ENCODE data around the gene SNX5. TPM values are rescaled to one million over a fixed set of nuclear protein-coding genes. Genes with fewer than 3 reads are reported as not detected.

Gene SNX5
- polyA plus RNA-seq, 1 donor (not counting 4 experiments of a cell fraction or from before 2014, with no cell fraction given) = 187 TPM

DNA sequence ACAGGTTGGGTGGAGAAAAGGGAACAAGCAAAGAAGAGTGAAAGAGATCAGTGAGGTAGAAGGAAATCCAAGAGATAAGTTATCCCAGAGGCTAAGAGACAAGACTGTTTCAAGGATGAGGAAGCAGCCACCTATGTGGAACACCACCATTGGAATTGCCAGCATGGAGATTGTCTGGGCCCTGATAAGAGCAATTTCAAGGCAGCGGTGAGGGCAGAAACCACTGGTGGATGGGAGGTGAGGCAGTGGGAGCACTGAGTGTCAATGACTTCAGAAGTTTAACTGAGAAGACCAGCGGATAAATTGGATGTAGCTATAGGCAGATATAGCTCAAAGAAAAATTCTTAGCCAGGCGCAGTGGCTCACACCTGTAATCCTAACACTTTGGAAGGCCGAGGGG is 56.7 kb downstream of the SNX5 start:
- dilution Hi-C loops (cut with MboI; ENCODE audit: extremely low pct_ligation_motif_present, low sequenced_read_pairs) = no loop called here
- H3K79me2 ChIP-seq (ENCODE audit: control insufficient read depth, insufficient read depth, low read length) = no peaks in the 10 kb centered on the region
- H3K4me3 ChIP-seq (ENCODE audit: control insufficient read depth in 2 of 3, extremely low read depth in 1 of 3, insufficient read depth in 2 of 3, low read depth in 1 of 3, low read length in 3 of 3) = no peak overlapping the region
- TF ChIP-seq EZH2 (IDR thresholded peaks at IDR 0.05; ENCODE audit: low read length) (no peak), CTCF (optimal IDR thresholded peaks at IDR 0.05 in 1 of 3, IDR thresholded peaks at IDR 0.05 in 1 of 3, conservative IDR thresholded peaks at IDR 0.05 in 1 of 3; ENCODE audit: extremely low read depth in 1 of 3, insufficient read depth in 2 of 3, low read length in 3 of 3) (no peak)
- H3K9ac ChIP-seq (ENCODE audit: control insufficient read depth, extremely low read depth, insufficient read depth, low read length) = no peak overlapping the region
- H3K4me1 ChIP-seq (ENCODE audit: control insufficient read depth, extremely low read depth, insufficient read depth, low read length) = no peaks in the 10 kb centered on the region
- no peaks in the 10 kb centered on the region for H3K36me3 ChIP-seq (ENCODE audit: control insufficient read depth in 2 of 2, extremely low read depth in 1 of 2, insufficient read depth in 2 of 2, low read length in 2 of 2)
- no peaks in the 10 kb centered on the region for H3K9me3 ChIP-seq (ENCODE audit: control insufficient read depth, low read depth, low read length)
- DNase-seq (ENCODE audit: low read depth, low spot score) = no peak
- peaks cover 4% of the 10 kb centered on the region for H3K27me3 ChIP-seq (ENCODE audit: control insufficient read depth, extremely low read depth, insufficient read depth, low read length)
- H4K20me1 ChIP-seq (ENCODE audit: control insufficient read depth, extremely low read depth, insufficient read depth, low read length) = no peaks in the 10 kb centered on the region
- no peak for FAIRE-seq
- no peak overlapping the region for H3K4me2 ChIP-seq (ENCODE audit: control insufficient read depth, extremely low read depth, insufficient read depth, low read depth, low read length)
- no peak overlapping the region for H3K27ac ChIP-seq (ENCODE audit: control insufficient read depth, insufficient read depth, low read length)
- no peak overlapping the region for H2AFZ ChIP-seq (ENCODE audit: control insufficient read depth, low read length)
- H3K9me1 ChIP-seq (ENCODE audit: control insufficient read depth, extremely low read depth, insufficient read depth, low read length) = no peaks in the 10 kb centered on the region

- TF ChIP-seq CTCF (optimal IDR thresholded peaks at IDR 0.05 in 1 of 3, IDR thresholded peaks at IDR 0.05 in 1 of 3, conservative IDR thresholded peaks at IDR 0.05 in 1 of 3; ENCODE audit: extremely low read depth in 1 of 3, insufficient read depth in 2 of 3, low read length in 3 of 3) (no peak), EZH2 (IDR thresholded peaks at IDR 0.05; ENCODE audit: low read length) (no peak)
- FAIRE-seq (no peak), DNase-seq (ENCODE audit: low read depth, low spot score) (no peak)
- peaks cover 4% of the 10 kb centered on the region for H3K27me3 ChIP-seq (ENCODE audit: control insufficient read depth, extremely low read depth, insufficient read depth, low read length)
- H2AFZ ChIP-seq (ENCODE audit: control insufficient read depth, low read length) = no peak overlapping the region
- no peaks in the 10 kb centered on the region for H3K4me1 ChIP-seq (ENCODE audit: control insufficient read depth, extremely low read depth, insufficient read depth, low read length)
- no peaks in the 10 kb centered on the region for H3K9me1 ChIP-seq (ENCODE audit: control insufficient read depth, extremely low read depth, insufficient read depth, low read length)
- H3K4me3 ChIP-seq (ENCODE audit: control insufficient read depth in 2 of 3, extremely low read depth in 1 of 3, insufficient read depth in 2 of 3, low read depth in 1 of 3, low read length in 3 of 3) = no peak overlapping the region
- no peaks in the 10 kb centered on the region for H3K79me2 ChIP-seq (ENCODE audit: control insufficient read depth, insufficient read depth, low read length)
- dilution Hi-C loops (cut with MboI; ENCODE audit: extremely low pct_ligation_motif_present, low sequenced_read_pairs) = no loop called here
- H4K20me1 ChIP-seq (ENCODE audit: control insufficient read depth, extremely low read depth, insufficient read depth, low read length) = no peaks in the 10 kb centered on the region
- no peak overlapping the region for H3K4me2 ChIP-seq (ENCODE audit: control insufficient read depth, extremely low read depth, insufficient read depth, low read depth, low read length)
- no peaks in the 10 kb centered on the region for H3K9me3 ChIP-seq (ENCODE audit: control insufficient read depth, low read depth, low read length)
- H3K27ac ChIP-seq (ENCODE audit: control insufficient read depth, insufficient read depth, low read length) = no peak overlapping the region
- H3K9ac ChIP-seq (ENCODE audit: control insufficient read depth, extremely low read depth, insufficient read depth, low read length) = no peak overlapping the region
- no peaks in the 10 kb centered on the region for H3K36me3 ChIP-seq (ENCODE audit: control insufficient read depth in 2 of 2, extremely low read depth in 1 of 2, insufficient read depth in 2 of 2, low read length in 2 of 2)
Observed at GRCh38 chr20:17910828-17911294, 57.7 kb downstream of the SNX5 start.

All from keratinocyte (primary cell).